OCI-LY1 (cell line): Measurements from ENCODE around the gene TUBB1.

Experiments
- H2AFZ ChIP-seq: fragments of 200-600 bp; sonication (generic), shearing (Covaris generic); 2 replicates; pipeline ENCODE4 v1.6.0; 2014; ENCODE audit warnings: antibody characterized with exemption, mild to moderate bottlenecking, low read length
- H3F3A ChIP-seq: fragments of 200-600 bp; sonication (generic), shearing (Covaris generic); 2 replicates; pipeline ENCODE4 v1.6.0; 2014; ENCODE audit warnings: mild to moderate bottlenecking, antibody characterized with exemption, low read length, moderate library complexity; ENCODE audit not compliant: insufficient read depth
- H3K27ac ChIP-seq: fragments of 200-600 bp; sonication (generic); 2 replicates; pipeline ENCODE4 v1.5.1; 2014; ENCODE audit warnings: low read length, mixed run types, mild to moderate bottlenecking, low read depth; ENCODE audit not compliant: poor library complexity, severe bottlenecking
- H3K27me3 ChIP-seq: fragments of 200-600 bp; sonication (generic); 2 replicates; pipeline ENCODE4 v1.6.0; 2014; ENCODE audit warnings: antibody characterized with exemption, mild to moderate bottlenecking, low read length, moderate library complexity; ENCODE audit not compliant: insufficient read depth
- H3K36me3 ChIP-seq: fragments of 200-600 bp; sonication (generic); 2 replicates; pipeline ENCODE4 v1.6.1; 2014; ENCODE audit warnings: mild to moderate bottlenecking, antibody characterized with exemption, low read length, moderate library complexity, mixed read lengths; ENCODE audit not compliant: insufficient read depth
- H3K4me1 ChIP-seq: fragments of 200-600 bp; sonication (generic); 2 replicates; pipeline ENCODE4 v1.5.1; 2014; ENCODE audit warnings: mild to moderate bottlenecking, low read length, moderate library complexity; ENCODE audit not compliant: insufficient read depth, severe bottlenecking
- H3K4me2 ChIP-seq: fragments of 200-600 bp; sonication (generic), shearing (Covaris generic); 2 replicates; pipeline ENCODE4 v1.6.1; 2014; ENCODE audit warnings: low read length
- H3K4me3 ChIP-seq: fragments of 200-600 bp; sonication (generic); 2 replicates; pipeline ENCODE4 v1.5.1; 2014; ENCODE audit warnings: low read length, low read depth, mild to moderate bottlenecking, mixed read lengths; ENCODE audit not compliant: poor library complexity, severe bottlenecking
- H3K79me2 ChIP-seq: fragments of 200-600 bp; shearing (Covaris generic); 2 replicates; pipeline ENCODE4 v1.6.1; 2016; ENCODE audit warnings: mixed run types, low read length, mixed read lengths; ENCODE audit not compliant: insufficient read depth
- H3K9ac ChIP-seq: fragments of 200-600 bp; sonication (generic), shearing (Covaris generic); 2 replicates; pipeline ENCODE4 v1.6.1; 2014; ENCODE audit warnings: mild to moderate bottlenecking, low read length, mixed read lengths
- H3K9me2 ChIP-seq: fragments of 200-600 bp; sonication (generic), shearing (Covaris generic); 2 replicates; pipeline ENCODE4 v1.6.1; 2014; ENCODE audit warnings: low read depth, mild to moderate bottlenecking, low read length, mixed read lengths
- H3K9me3 ChIP-seq: fragments of 200-600 bp; shearing (Covaris generic); 2 replicates; pipeline ENCODE4 v1.6.1; 2014; ENCODE audit warnings: low read length, mixed read lengths
- H4K20me1 ChIP-seq: fragments of 200-600 bp; sonication (generic), shearing (Covaris generic); 2 replicates; pipeline ENCODE4 v1.6.0; 2016; ENCODE audit warnings: mild to moderate bottlenecking, low read length; ENCODE audit not compliant: insufficient read depth
- CTCF ChIP-seq: fragments of 200-600 bp; sonication (generic), shearing (Covaris generic); IDR thresholded peaks from 2 replicates; pipeline ENCODE4 v1.5.1; 2017; ENCODE audit warnings: mild to moderate bottlenecking, antibody characterized with exemption, low read length, moderate library complexity, mixed read lengths
- EZH2 ChIP-seq: fragments of 200-600 bp; sonication (generic), shearing (Covaris generic); IDR thresholded peaks from 2 replicates; pipeline ENCODE4 v1.8.0; 2017; ENCODE audit warnings: borderline replicate concordance, mixed run types, mild to moderate bottlenecking, antibody characterized with exemption, low read length, moderate library complexity, mixed read lengths

TUBB1 gene

GRCh38 chr20:59003836-59004492 is 15.3 kb upstream of the TUBB1 start:
- Histone ChIP-seq H4K20me1 (no peaks in the 10 kb centered on the region), H3F3A (no peaks in the 10 kb centered on the region), H3K9me2 (no peaks in the 10 kb centered on the region), H3K4me1 (peaks cover 51% of the 10 kb centered on the region), H3K4me3 (peak overlapping the region; percentile 91), H3K4me2 (peak overlapping the region; percentile 85), H3K27ac (peak overlapping the region; percentile 91), H3K27me3 (no peaks in the 10 kb centered on the region), H2AFZ (no peak overlapping the region), H3K79me2 (no peaks in the 10 kb centered on the region), H3K36me3 (peaks cover 46% of the 10 kb centered on the region), H3K9ac (peak overlapping the region; percentile 18), H3K9me3 (no peaks in the 10 kb centered on the region)
- TF ChIP-seq CTCF, result no peak
- no peak for TF ChIP-seq EZH2

GRCh38 chr20:59004493-59004762 is 14.8 kb upstream of the TUBB1 start:
- peak overlapping the region; percentile 91 for H3K27ac ChIP-seq
- no peaks in the 10 kb centered on the region for H4K20me1 ChIP-seq
- no peaks in the 10 kb centered on the region for H3F3A ChIP-seq
- H3K36me3 ChIP-seq, result peaks cover 42% of the 10 kb centered on the region
- H3K79me2 ChIP-seq, result no peaks in the 10 kb centered on the region
- peak overlapping the region; percentile 91 for H3K4me3 ChIP-seq
- no peak for TF ChIP-seq EZH2
- no peak for TF ChIP-seq CTCF
- H3K4me1 ChIP-seq, result peaks cover 51% of the 10 kb centered on the region
- no peaks in the 10 kb centered on the region for H3K9me2 ChIP-seq
- no peaks in the 10 kb centered on the region for H3K27me3 ChIP-seq
- peak overlapping the region; percentile 18 for H3K9ac ChIP-seq
- peak overlapping the region; percentile 85 for H3K4me2 ChIP-seq
- H2AFZ ChIP-seq, result no peak overlapping the region
- H3K9me3 ChIP-seq, result no peaks in the 10 kb centered on the region

- Histone ChIP-seq H2AFZ (no peak overlapping the region), H3K79me2 (no peaks in the 10 kb centered on the region), H4K20me1 (no peaks in the 10 kb centered on the region), H3K9ac (peak overlapping the region; percentile 90), H3K27ac (peak overlapping the region; percentile 91), H3K9me2 (no peaks in the 10 kb centered on the region), H3K27me3 (no peaks in the 10 kb centered on the region), H3K4me3 (peak overlapping the region; percentile 91), H3F3A (no peaks in the 10 kb centered on the region), H3K36me3 (peaks cover 39% of the 10 kb centered on the region; the same call in 1 of the 2 replicates), H3K4me1 (peaks cover 54% of the 10 kb centered on the region), H3K4me2 (peak overlapping the region; percentile 85), H3K9me3 (no peaks in the 10 kb centered on the region)
- no peak for TF ChIP-seq CTCF
- TF ChIP-seq EZH2, result no peak
Observed at GRCh38 chr20:59004763-59005522, 14.3 kb upstream of the TUBB1 start.
